Activated naive CD4-positive, alpha-beta T cell treated with anti-CD3 and anti-CD28 coated beads for 36 hours (primary cell): ENCODE results near the gene RAB11FIP4. TPM values are rescaled to one million over a fixed set of nuclear protein-coding genes. Genes with fewer than 3 reads are reported as not detected.
A peak's percentile ranks its signal among the peaks of the same experiment; 100 is the strongest.

Experiments
- CTCF ChIA-PET: fragments of 350-600 bp; sonication (Branson Sonifier 250); formaldehyde crosslinking; loops from one replicate; lab custom pipeline; 2021; ENCODE audit warnings: antibody characterized with exemption; lab: Charles Lee
- DNase-seq: peaks from one replicate; pipeline ENCODE4 v3.0.0-alpha.2; 2020
- H3K27ac Mint-ChIP-seq: one replicate; pipeline ENCODE4 v1.8.0; 2021; ENCODE audit warnings: mild to moderate bottlenecking, mixed read lengths
- H3K27me3 Mint-ChIP-seq: one replicate; pipeline ENCODE4 v1.8.0; 2021; ENCODE audit warnings: low read depth, mixed read lengths
- H3K36me3 Mint-ChIP-seq: one replicate; pipeline ENCODE4 v1.8.0; 2021; ENCODE audit warnings: low read depth, mixed read lengths
- H3K4me1 Mint-ChIP-seq: one replicate; pipeline ENCODE4 v1.8.0; 2021; ENCODE audit warnings: low read depth, mixed read lengths
- H3K4me3 Mint-ChIP-seq: one replicate; pipeline ENCODE4 v1.8.0; 2021; ENCODE audit warnings: mild to moderate bottlenecking, moderate library complexity, mixed read lengths
- H3K9me3 Mint-ChIP-seq: one replicate; pipeline ENCODE4 v1.8.0; 2021; ENCODE audit warnings: mixed read lengths
- intact Hi-C: fragments of 100-400 bp; cut with micrococcal nuclease; formaldehyde crosslinking; loops from one replicate; pipeline ENCODE4 v1.15.1; 2023
- total RNA-seq, 2 experiments: library from RNA; stranded (reverse); gene quantifications; one replicate each; pipeline ENCODE4 v1.2.3, GENCODE V29; 2021

The RAB11FIP4 gene
- total RNA-seq, 2 experiments from 2014 or later: 31.3 to 33.1 TPM

DNA sequence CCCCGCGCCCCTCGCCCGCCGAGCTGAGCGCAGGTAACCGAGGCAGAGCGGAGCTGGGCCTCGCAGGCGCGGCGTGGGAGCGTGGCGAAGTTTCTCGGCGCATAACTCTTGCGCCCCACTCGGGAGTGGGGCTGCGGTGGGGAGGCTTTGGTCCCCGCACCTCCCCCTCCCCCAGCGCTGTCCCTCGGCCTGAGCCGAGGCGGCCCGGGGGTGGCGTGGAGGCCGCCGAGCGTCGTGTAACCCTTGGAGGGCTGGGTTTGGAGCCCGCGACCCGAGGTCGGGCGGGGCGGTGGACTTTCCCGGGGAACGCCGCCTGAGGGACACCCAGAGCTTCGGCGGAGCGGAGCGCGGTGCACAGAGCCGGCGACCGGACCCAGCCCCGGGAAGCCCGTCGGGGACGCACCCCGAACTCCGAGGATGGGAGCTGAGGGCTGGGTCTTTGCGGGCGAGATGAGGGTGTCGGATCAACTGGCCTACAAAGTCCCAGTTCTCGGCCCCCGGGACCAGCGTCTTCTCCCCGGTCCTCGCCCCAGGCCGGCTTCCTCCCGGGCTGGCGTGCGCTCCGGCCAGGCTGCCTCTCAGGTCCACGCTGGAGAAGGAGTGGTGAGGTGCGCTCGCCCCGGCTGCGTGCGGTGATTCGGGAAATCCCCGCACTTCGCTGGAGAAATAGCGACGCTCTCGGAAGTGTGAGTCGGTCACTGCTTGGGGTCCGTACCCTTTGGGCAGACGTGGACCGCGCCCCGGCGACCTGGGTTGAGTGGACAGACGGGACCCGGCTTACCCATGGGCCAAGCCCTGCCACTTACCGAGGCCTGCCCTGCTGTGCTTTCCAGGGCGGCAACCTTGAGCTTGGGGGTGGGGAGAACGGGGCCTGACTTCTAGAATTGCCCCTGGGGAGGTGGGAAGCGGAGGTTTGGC, 168.4 kb downstream of the RAB11FIP4 start:
- intact Hi-C loops: loop anchor here (5.0 kb wide), 2 partner anchors 122 to 297 kb away; partner anchors contain the start of gene COPRS
- Mint-ChIP-seq H3K4me1 (peaks cover 24% of the 10 kb centered on the region), H3K4me3 (peak overlapping the region; percentile 63), H3K27ac (no peak overlapping the region), H3K27me3 (no peaks in the 10 kb centered on the region), H3K36me3 (no peaks in the 10 kb centered on the region), H3K9me3 (no peaks in the 10 kb centered on the region)
- DNase-seq: no peak
- CTCF ChIA-PET: interaction anchor here (0.8 to 3.7 kb wide), 2 partner anchors 124 to 282 kb away, joined by 3 to 27 read pairs; no protein-coding TSS in a partner anchor

DNA sequence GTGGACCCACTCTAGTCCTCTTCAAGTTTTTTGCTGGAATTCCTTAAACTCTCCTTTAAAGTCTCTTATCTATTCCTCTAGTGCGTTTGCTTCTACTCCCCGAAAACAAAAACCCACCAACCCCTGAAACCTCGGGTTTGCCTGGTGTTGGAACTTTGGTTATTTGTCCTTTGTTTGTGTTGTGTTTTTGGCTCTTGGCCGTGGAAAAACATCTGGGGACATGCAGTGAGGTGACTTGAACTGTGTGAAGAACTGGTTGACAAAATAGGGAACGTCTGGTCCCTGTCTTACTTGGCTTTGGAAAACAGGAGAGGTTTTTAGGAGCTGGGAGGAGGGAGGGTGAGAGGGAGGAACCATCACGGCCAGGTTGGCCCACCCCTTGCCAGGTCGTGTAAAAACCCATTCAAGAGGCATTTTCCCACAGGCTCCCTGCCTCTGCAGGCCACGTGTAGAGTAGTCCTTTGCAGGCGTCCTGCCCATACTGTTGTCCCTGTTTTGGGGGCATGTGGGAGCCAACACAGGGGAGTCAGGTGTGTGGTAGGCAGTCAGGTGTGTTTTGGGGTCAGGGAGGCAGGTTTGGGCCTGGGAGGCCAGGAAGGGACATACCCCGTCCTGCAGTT, 169.3 kb downstream of the RAB11FIP4 start:
- no peak for DNase-seq
- CTCF ChIA-PET: no interaction called here
- intact Hi-C loops: no loop called here
- Mint-ChIP-seq H3K4me3 (peak overlapping the region; percentile 63), H3K36me3 (no peaks in the 10 kb centered on the region), H3K27ac (no peak overlapping the region), H3K27me3 (no peaks in the 10 kb centered on the region), H3K9me3 (no peaks in the 10 kb centered on the region), H3K4me1 (peaks cover 20% of the 10 kb centered on the region)

DNA sequence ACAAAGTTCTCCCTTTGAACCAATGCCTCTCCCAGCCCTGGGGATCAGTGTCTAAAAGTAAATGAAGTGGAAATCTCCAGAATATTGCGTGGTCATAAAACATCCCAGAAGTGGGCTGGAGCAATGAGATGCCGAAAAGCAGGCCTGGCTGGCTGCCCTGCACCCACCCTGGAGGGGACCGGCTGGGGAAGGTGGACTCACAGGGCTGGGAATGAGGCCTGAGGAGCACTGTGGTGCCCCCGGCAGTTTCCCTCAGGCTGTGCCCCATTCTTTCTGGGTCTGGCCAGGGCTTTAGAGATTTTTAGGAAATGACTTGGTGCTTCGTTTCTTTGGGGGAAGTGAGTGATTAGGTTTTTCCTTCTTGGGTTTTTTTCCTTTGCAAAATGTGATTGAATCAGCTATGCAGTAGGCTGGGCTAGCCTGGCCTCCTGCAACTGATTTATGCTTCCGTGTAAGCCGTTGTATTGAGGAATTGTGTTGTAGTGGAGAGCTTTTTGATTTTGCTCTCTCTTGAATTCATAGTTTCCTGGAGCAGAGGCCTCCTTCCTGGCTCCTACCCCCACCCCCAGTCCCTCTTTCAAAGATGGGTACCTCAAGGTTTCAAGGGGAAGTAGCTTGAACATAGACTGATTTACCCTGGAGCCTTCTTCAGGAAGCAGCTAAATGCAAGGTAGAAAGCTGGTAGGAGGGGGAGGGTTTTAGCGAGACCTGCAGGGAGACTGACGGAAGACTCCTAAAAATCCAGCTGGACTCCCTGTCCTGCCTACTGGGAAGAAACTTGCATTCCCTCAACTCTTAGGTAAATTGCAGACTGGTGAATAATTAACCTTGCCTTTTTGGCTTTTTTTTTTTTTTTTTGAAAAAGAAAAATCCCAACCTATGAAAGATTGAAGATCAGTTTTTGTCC, 170.2 kb downstream of the RAB11FIP4 start:
- H3K27me3 Mint-ChIP-seq: no peaks in the 10 kb centered on the region
- CTCF ChIA-PET: interaction anchor here (0.6 kb wide), 1 partner anchor 11 kb away, joined by 4 read pairs; no protein-coding TSS in a partner anchor
- H3K36me3 Mint-ChIP-seq: no peaks in the 10 kb centered on the region
- H3K4me1 Mint-ChIP-seq: peaks cover 20% of the 10 kb centered on the region
- H3K9me3 Mint-ChIP-seq: no peaks in the 10 kb centered on the region
- H3K27ac Mint-ChIP-seq: no peak overlapping the region
- H3K4me3 Mint-ChIP-seq: peak overlapping the region; percentile 2
- intact Hi-C loops: no loop called here
- DNase-seq: peak; percentile 23

DNA sequence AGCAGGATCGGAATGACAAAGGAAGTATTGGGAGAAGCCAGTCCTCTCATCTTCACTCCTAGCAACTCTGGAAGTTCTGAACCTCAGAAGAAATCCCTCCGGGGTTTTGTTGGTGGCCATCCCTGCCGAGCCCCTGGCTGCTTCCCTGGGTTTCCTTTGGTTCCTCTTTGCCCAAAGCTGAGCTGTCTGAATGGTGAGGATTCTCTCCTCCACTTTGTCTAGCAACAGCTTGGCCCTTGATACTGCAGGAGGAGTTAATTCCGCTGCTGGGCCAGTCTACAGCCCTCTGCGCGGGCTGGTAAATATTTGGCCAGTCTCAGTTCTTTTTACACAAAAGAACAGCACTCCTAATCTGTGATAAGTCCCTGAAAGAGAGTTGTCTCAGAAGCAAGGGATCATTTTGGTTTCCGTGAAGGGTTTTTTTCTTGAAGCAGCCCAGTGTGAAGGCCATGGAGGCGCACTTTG, 170.9 kb downstream of the RAB11FIP4 start:
- Mint-ChIP-seq H3K4me1 (peaks cover 20% of the 10 kb centered on the region), H3K27ac (no peak overlapping the region), H3K4me3 (no peak overlapping the region), H3K27me3 (no peaks in the 10 kb centered on the region), H3K9me3 (no peaks in the 10 kb centered on the region), H3K36me3 (no peaks in the 10 kb centered on the region)
- CTCF ChIA-PET: interaction anchor here (0.6 to 0.7 kb wide), 2 partner anchors 12 to 575 kb away, joined by 4 read pairs; no protein-coding TSS in a partner anchor
- DNase-seq: no peak
- intact Hi-C loops: no loop called here

DNA sequence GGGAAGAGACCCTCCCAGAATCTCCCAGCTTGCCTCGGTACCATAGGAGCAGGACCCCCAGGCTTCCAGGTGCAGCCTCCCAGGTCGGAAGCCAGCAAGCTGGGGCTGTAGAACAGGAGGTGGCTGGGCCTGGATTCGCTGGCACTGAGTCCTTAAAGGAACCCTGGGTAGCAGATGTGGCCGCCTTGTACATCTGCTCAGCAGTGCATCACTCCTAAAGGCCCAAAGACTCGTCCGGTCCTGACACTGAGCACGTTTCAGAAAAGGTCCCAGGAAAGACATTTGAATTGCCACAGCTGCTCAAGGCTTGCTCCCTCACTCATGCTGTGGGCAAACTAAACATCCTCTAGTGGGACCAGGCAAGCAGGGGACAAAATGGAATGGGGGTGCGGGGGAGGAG, 172.8 kb downstream of the RAB11FIP4 start:
- CTCF ChIA-PET: no interaction called here
- H3K9me3 Mint-ChIP-seq: no peaks in the 10 kb centered on the region
- peaks cover 20% of the 10 kb centered on the region for H3K4me1 Mint-ChIP-seq
- DNase-seq: no peak
- no peaks in the 10 kb centered on the region for H3K27me3 Mint-ChIP-seq
- H3K4me3 Mint-ChIP-seq: no peak overlapping the region
- H3K27ac Mint-ChIP-seq: no peak overlapping the region
- no peaks in the 10 kb centered on the region for H3K36me3 Mint-ChIP-seq
- intact Hi-C loops: no loop called here

DNA sequence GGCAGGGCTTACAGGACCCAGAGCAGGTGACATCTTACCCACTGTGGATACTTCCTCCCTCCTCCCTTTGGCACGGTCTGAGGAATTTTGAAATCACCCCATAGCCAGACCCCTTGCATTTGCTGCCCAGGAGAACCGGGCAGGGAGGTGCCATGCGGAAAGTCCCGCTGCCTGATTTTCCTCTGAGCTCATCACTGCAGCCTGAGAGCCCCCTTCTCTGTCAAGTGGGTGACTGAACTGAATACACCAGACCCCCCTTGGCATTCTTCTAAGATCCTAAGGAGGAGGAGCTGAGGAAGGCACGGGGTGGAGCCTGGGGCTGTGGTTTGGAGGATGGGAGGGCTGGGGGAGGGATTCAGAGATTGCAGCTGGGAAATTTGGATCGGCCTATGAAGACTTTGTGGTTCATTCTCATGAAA, 173.4 kb downstream of the RAB11FIP4 start:
- Mint-ChIP-seq H3K27ac (no peak overlapping the region), H3K4me1 (peaks cover 20% of the 10 kb centered on the region), H3K27me3 (no peaks in the 10 kb centered on the region), H3K9me3 (no peaks in the 10 kb centered on the region), H3K36me3 (no peaks in the 10 kb centered on the region), H3K4me3 (no peak overlapping the region)
- CTCF ChIA-PET: no interaction called here
- no peak for DNase-seq
- intact Hi-C loops: no loop called here

DNA sequence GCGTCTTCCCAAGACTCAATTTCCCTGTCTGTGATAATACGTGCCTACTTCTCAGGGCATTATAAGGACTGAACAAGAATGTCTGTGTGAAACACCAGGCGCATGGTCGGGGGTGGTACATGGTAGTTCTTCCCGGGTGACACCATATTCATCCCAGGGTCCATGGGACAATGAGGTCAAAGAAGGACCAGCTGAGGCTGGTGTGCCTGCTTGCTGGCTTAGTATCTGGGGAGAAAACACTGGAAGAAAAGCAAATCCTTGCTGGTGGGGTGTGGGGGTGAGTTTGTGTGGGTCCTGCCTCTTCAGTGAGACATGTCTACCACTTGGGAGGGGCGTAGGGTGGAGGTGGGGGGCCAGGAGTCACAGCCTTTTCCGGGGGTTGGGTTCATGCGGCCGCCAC, 174.2 kb downstream of the RAB11FIP4 start:
- Mint-ChIP-seq H3K4me3 (no peak overlapping the region), H3K27me3 (no peaks in the 10 kb centered on the region), H3K4me1 (peaks cover 14% of the 10 kb centered on the region), H3K9me3 (no peaks in the 10 kb centered on the region), H3K27ac (no peak overlapping the region), H3K36me3 (no peaks in the 10 kb centered on the region)
- intact Hi-C loops: no loop called here
- no peak for DNase-seq
- CTCF ChIA-PET: interaction anchor here (0.7 kb wide), 1 partner anchor 31 kb away, joined by 4 read pairs; no protein-coding TSS in a partner anchor

DNA sequence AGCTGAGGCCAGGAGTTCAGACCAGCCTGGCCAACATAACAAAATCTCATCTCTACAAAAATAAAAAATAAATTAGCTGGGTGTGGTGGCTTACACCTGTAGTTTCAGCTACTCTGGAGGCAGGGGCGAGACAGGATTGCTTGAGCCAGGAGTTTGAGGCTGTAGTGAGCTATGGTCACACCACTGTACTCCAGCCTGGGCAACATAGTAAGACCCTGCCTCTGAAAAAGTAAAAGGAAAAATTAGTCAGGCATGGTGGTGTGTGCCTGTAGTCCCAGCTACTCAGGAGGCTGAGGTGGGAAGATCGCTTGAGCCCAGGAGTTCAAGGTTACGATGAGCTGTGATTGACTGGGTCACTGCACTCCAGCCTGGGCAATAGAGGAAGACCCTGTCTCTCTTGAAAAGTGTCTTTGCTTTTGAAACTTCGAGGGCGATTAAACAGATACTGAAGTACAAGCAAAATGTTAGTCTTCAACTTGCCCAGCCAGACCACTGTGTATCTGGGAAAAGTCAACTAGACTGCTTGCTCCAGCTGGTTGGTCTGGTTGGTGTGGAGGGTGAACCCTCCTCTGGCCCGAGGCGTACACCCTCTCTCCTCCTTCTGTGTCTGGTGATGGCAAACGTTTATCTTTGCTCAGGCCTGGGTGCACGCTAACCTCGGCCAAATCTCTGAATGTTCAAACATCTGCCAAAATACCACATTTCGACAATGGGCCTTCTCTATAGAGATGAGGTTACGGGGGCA, 174.9 kb downstream of the RAB11FIP4 start:
- intact Hi-C loops: no loop called here
- CTCF ChIA-PET: no interaction called here
- Mint-ChIP-seq H3K27me3 (no peaks in the 10 kb centered on the region), H3K36me3 (no peaks in the 10 kb centered on the region), H3K4me3 (no peak overlapping the region), H3K9me3 (no peaks in the 10 kb centered on the region), H3K27ac (no peak overlapping the region), H3K4me1 (peaks cover 6% of the 10 kb centered on the region)
- no peak for DNase-seq

DNA sequence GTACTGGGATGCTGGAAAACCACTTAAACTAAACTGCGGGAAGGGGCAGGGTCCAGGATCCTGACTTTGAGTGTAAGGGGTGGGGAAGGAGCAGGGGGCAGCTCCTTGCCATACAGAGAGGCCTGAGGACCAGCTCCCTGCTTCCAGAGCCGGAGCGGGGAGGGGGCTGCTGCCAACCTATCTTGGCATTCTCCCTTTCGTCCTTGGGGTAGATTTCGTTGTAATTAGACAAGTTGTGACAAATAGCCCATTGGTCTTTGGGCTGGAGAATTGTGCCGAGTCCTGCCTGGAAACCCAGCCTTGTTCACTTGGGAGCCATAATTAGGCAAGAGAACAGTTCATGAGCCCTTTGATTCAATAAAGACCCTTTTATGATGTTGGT, 175.5 kb downstream of the RAB11FIP4 start:
- CTCF ChIA-PET: no interaction called here
- intact Hi-C loops: no loop called here
- no peak for DNase-seq
- no peak overlapping the region for H3K4me3 Mint-ChIP-seq
- peaks cover under 1% of the 10 kb centered on the region for H3K4me1 Mint-ChIP-seq
- no peak overlapping the region for H3K27ac Mint-ChIP-seq
- H3K9me3 Mint-ChIP-seq: no peaks in the 10 kb centered on the region
- no peaks in the 10 kb centered on the region for H3K36me3 Mint-ChIP-seq
- H3K27me3 Mint-ChIP-seq: no peaks in the 10 kb centered on the region

DNA sequence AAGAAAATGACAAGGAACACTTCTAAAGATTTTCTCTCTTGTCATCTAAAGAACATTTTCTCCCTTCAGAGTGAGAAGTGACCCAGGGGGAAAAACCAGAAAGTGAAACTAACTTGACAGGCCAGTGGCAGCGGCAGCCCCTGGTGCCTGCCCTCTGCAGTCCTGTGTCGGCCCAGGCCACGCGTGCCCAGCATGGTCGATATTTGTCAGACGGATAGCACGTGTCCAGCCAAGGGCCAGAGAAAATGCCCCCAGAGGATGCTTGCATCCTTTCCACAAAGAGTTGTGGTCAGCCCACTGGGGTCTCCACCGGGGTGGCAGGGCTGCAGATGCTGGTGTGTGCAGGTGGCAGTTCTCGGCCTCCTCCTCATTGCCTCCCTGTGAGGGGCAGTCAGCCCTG, 176.6 kb downstream of the RAB11FIP4 start:
- no peak for DNase-seq
- CTCF ChIA-PET: no interaction called here

DNA sequence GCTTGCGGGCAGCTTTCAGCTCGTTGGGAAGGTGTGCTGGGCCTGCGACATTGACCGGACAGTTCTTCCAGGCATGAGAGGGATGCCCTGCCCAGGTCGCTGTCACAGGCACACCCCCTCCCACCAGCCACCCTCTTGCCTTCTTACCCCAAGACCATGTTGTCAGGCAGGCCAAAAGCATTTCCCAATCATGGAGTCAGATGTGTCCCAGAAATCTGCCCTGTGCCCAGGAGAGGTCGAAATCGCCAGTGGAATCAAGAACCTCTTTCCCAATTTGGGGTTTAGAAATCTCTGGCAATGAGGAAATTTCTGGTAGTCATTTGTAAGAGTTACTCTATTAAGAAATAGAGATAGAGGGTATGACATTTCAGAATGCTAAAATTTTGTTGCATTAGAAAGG, 177.1 kb downstream of the RAB11FIP4 start:
- intact Hi-C loops: no loop called here
- no peaks in the 10 kb centered on the region for H3K27me3 Mint-ChIP-seq
- no peak for DNase-seq
- H3K27ac Mint-ChIP-seq: no peak overlapping the region
- no peaks in the 10 kb centered on the region for H3K4me1 Mint-ChIP-seq
- H3K36me3 Mint-ChIP-seq: no peaks in the 10 kb centered on the region
- no peaks in the 10 kb centered on the region for H3K9me3 Mint-ChIP-seq
- CTCF ChIA-PET: no interaction called here
- no peak overlapping the region for H3K4me3 Mint-ChIP-seq

More for the DNA sequence above, 176.6 kb downstream of the RAB11FIP4 start:
- Mint-ChIP-seq H3K27ac (no peak overlapping the region), H3K4me3 (no peak overlapping the region), H3K4me1 (no peaks in the 10 kb centered on the region), H3K27me3 (no peaks in the 10 kb centered on the region), H3K9me3 (no peaks in the 10 kb centered on the region), H3K36me3 (no peaks in the 10 kb centered on the region)
- intact Hi-C loops: no loop called here
